Midbrain (tissue), 1 donor: ENCODE results near the gene TLX2.
"Not testable (repeated sequence)": the region's sequence is repeated elsewhere in the genome, so short reads cannot be mapped to it uniquely, and the experiment has no call there.

Experiments used
- DNase-seq: peaks from one replicate; lab custom pipeline; 2025; lab: John Stamatoyannopoulos, UW

Gene TLX2

DNA sequence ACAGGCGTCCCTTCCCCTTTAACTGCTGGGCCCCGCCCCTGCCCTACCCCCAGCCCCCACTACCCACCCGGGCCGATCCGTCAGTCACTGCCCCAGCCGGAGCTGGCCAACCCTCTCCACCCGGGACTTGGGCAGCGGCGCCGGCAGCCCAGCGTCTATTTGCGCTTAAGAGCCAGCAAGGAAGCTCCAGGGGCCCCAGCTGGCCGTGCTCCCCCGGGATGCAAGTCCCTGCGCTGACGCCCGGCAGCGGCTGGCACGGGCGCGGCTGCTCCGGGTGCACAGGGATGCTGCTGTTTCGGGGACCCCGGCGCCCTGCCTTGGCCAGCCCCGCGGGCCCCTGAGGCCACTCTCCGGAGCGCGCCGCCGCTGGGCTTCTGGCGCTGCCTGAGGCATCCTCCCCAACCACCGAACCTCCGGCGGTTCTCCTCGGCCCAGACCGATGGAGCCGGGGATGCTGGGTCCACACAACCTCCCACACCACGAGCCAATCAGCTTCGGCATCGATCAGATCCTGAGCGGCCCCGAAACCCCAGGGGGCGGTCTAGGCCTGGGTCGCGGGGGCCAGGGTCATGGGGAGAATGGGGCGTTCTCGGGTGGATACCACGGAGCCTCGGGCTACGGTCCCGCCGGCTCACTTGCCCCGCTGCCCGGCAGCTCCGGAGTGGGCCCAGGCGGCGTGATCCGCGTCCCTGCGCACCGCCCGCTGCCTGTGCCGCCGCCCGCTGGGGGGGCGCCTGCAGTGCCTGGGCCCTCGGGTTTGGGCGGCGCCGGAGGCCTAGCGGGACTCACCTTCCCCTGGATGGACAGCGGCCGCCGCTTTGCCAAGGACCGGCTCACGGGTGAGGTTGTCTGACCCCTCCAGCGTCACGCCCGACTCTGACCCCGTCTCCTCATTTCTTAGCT is at the start of gene TLX2:
TSS of gene TLX2 (plus strand) at position 83 of the 903 bp plus-strand sequence. CDS start at position 440, 357 bp downstream.
- no peak for DNase-seq

DNA sequence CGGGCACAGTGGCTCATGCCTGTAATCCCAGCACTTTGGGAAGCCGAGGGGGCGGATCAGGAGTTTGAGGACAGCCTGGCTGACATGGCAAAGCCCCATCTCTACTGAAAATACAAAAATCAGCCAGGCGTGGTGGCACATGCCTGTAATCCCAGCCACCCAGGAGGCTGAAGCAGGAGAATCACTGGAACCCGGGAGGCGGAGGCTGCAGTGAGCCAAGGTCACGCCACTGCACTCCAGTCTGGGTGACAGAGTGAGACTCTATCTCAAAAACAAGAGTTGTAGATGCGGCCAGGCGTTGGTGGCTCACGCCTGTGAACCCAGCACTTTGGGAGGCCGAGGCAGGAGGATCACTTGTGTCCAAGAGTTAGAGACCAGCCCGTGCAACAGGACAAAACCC is 43.5 kb upstream of the TLX2 start:
- DNase-seq, result not testable (repeated sequence)

DNA sequence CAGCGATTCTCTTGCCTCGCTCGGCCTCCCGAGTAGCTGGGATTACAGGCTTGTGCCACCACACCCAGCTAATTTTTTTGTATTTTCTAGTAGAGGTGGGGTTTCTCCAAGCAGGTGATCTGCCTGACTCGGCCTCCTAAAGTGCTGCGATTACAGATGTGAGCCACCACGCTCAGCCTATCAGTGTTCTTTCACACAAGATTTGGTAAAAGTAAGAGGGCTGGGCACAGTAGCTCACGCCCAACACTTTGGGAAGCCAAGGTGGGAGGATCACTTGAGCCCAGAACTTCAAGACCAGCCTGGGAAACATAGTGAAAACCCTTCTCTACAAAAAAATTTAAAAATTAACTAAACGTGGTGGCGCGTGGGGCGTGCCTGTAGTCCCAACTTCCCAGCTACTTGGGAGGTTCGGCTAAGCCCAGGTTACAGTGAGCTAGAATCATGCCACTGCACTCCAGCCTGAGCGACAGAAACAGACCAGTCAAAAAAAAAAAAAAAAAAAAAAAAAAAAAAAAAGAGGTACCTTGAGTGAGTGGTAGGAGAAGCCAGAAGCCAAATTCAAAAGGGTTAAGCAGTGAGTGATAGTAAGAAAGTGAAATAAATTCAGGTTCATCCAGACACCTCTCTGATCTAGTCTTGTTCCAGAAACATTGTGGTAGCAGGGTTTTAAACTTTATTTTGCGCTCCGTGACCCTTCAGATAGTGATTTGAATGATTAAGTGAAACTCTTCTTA is 42.8 kb upstream of the TLX2 start:
- no peak for DNase-seq

DNA sequence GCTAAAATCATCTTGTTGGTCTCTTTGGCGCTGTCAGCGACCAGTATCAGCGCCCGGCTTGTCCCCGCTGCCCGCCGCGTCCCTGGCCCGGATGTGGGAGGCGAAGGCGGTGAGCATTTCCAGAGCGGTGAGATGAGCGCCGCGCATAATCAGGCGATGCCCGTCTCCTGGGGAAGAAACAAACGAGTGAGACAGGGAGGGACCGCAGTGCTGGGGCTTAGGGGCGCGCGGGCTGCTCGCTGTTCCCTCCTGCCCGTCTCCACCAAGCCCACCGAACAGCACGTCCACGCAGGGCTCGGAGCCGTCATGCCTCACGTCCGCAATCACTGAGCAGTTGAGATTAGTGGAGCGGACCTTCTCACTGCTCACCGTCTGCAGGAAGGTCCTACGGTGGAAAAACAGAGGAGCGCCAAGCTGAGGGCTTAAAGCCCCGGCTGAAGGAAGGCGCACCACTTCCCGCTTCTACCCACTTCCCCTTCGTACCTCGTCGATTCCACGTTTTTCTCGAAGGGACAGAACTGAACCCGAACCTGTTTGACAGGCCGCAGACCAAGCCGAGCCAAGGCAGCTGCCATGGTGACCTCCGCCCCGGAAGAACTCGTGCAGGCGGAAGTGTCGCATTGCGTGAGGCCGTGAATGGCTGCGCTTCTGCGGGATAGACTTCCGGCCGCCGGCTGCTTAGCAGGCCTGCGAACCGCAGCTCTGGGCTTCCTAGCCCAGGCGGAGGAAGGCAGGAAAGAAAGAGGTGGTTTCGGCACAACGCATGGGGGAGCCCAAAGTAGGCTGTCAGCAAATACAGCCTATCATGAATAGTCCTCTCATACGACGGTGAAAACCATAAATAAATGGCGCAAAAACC is 41.9 kb upstream of the TLX2 start, which contains the start of gene MRPL53:
TSS of gene MRPL53 (minus strand) at position 595 of the 859 bp plus-strand sequence. CDS start at position 575, 20 bp downstream.
- DNase-seq, result peak; percentile 95

DNA sequence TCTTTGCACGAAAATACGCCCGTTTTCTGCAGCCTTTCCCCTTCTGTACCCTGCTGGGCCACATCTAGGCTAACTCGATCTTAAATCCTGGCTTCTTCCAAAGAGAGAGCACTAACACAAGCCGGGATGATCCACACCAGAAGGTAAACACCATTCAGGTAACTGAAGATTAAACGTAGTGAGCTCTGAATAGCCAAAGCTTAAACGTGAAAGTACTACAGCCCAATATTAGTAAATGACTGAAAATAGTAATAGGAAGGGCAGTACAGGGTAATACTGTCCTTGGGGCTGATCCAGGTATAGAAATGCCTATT is 41.3 kb upstream of the TLX2 start:
- DNase-seq, result no peak

DNA sequence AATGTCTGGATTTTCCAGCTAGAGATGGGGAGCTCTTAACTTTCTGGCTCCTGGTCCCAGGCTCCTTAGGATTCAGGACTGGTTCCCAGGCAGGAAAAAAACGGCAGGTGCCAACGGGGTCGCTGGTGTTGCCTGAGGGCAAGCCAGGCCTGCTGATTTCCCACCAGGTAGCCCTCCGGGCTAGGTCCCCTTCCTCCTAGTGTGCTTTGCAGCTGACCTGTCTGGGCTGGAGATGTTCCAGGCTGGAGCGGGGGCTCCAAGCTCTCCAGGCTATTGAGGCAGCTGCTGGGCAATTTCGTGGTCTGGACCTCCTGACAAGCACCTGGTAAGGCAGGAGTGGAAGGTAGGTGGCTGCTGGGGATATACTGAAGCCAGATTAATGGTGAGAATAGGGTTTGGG is 39.8 kb upstream of the TLX2 start:
- no peak for DNase-seq

DNA sequence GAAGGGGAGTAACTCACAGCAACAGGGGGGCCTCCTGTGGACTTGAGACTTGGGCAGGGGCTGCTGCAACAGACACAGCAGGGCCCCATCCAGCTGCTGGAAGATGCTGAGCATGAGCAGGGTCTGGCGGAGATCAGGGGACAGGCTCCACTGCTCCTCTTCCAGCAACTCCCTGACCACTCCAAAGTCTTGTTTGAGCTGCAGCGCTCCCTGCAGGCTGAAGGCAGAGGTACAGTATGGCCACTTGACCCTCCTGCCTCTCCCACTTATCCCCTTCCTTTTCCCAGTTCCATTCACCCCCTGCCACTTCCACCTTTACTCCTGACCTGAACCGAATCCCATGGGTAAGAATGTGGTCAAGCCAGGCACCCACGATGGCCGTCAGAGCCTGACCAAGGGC is 39.4 kb upstream of the TLX2 start:
- no peak for DNase-seq

DNA sequence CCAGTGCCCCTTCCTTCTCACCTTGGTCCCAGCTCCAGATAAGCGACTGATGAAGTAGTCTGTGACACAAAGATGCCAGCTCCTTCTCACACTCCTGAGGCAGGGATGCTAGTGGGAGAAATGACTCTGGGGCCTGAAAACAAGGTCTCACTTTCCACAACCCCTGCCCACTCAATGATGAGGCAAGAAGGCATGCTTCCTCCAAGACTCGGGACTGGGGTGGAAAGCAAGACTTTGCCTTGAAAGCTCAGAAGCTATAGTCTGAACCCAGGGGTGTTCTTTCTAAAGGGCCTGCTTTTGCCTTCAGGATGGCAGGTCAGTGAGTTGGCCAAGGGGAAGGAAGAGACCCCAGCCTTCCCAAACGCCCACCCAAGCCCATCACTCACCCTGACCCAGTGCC is 32.8 kb upstream of the TLX2 start:
- DNase-seq, result no peak

DNA sequence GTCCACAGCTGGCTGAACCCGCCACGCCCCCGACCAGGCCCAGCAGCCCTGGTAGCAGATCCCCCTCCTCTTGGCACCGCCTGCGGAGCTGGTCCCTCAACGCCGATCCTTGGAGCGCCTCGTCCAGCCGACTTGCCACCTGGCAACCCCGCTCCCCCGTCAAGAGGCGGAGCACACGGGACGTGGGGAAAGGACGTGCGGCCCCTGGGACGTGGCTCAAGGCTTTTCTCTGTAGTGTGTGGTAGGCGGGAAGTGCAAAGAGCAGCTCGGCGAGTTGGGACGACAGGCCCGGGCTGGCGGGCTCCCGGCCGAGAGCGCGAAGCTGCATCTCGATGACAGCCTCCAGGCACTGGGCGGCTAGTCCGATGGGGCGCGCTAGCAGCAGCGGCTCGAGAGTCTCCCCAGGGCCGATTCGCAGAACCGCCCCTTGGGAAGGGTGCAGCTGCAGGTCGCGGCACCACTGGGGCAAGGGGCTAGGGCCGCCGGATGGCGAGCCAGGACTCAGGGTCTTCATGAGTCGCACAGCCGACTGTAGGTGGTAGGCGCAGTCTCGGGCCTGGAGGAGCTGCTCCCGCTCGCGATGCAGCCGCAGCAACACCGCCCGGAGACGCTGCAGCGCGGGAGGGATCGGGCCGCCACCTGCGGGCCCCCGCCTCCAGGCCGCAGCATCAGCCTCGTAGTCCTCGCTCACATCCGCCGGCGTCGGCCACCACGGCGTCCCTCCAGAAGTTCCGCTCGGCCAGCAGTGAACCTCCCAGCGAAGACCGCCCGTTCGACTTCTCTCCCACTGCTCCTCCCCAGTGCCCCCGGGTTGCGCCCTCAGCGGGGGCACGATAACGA is 32.1 kb upstream of the TLX2 start:
- DNase-seq, result peak; percentile 76

DNA sequence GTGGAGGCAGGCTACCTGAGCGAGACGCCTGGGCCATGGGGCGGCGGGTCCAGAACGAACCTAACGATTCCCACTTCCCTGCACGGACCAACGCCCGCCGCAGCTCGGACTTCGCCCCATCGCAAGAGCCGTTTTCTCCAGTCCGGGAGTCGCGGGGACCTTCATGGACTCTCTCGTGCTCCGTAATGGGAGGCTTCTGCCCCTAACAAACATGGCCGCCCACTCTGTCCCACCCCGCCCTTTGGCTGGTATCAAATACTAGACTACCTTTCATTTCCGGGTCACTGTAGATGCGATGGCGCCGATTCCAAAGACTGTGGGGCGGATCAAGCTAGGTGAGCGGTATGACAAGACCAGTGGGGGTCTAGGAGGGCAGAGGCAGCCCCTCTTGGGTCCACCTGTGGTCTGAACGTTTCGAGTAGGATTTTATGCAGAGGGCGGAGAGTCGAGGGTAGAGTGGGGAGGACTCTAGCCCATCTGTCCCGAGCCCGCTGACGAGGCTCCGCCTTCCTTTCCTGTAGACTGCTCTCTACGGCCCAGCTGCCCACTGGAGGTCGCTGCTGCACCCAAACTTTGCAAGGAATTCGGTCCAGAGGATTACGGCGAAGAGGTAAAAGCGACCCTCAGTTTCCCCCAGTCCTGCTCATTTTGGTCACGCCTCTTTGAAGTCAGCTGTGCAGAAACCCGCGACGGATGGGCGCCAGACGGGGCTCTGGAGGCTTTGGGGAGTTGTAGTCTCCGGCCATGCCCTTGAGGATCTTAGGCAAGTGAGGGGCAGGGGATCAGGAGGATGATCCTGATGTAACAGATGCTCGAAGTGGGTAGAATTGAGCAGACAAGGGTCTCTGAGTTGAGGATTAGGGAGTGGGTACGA is 31.2 kb upstream of the TLX2 start, which contains the start of the genes CCDC142 and TTC31:
TSS of gene CCDC142 (minus strand) at position 198 of the 874 bp plus-strand sequence. CDS start at position 37, 161 bp downstream.
TSS of gene TTC31 (plus strand) at position 281 of the 874 bp plus-strand sequence. CDS start at position 296, 15 bp downstream.
- peak; percentile 96 for DNase-seq

DNA sequence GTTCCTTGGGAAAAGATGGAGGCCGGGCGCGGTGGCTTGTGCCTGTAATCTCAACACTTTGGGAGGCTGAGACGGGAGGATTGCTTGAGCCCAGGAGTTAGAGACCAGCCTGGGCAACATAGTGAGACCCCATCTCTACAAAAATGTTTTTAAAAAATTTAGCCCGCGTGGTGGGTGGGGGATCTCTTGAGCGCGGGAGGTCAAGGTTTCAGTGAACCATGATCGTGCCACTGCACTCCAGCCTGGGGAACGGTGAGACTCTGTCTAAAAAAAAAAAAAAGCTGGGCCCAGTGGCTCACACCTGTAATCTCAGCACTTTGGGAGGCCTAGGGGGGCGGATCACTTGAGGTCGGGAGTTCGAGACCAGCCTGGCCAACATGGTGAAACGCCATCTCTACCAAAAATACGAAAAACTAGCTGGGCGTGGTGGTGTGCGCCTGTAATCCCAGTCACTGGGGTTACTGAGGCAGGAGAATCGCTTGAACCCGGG is 30.5 kb upstream of the TLX2 start:
- DNase-seq, result not testable (repeated sequence)

DNA sequence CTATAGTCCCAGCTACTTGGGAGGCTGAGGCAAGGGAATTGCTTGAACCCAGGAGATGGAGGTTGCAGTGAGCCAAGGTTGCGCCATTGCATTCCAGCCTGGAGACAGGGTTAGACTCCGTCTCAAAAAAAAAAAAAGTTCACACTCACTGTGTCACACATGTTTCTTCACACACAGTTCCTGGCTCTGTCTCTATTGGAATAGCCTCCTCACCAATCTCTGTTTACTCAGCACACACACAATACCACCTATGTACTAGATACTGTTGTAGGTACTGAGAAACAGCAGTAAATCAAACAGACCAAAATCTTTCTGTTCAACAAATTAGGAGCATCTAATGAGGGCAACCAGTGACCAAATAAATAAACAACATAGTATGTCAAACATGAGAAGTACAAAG is 28.1 kb upstream of the TLX2 start:
- no peak for DNase-seq

DNA sequence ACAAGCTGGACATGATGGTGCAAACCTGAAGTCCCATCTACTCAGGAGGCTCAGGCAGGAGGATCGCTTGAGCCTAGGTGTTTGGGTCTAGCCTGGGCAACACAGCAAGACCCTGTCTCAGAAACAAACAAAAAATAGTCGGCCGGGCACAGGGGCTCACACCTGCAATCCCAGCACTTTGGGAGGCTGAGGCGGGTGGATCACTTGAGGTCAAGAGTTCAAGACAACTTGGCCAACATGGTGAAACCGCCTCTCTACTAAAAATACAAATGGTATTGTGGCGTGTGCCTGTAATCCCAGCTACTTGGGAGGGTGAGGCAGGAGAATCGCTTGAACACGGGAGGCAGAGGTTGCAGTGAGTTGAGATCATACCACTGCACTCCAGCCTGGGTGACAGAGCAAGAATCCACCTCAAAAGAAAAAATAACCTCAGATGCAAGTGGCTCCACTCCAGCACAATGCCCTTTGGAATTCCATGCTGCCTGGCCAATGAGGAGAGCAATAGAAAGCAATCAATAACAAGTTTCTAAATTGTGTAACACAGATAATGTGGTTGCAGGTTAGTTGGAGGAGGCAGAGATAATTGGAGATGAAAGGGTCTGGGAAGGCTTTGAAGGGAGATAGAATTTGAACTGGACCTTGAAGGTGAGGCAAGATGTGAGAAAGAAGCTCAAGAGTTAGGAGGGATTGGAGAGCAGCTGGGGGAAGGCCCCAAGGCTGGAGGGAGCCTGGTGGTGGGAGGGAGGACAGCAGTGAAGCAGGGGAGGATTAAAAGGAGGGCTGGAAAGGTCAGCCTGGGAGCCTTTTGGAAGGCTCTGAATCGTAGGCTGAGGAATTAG is 25.4 kb upstream of the TLX2 start:
- DNase-seq, result no peak

DNA sequence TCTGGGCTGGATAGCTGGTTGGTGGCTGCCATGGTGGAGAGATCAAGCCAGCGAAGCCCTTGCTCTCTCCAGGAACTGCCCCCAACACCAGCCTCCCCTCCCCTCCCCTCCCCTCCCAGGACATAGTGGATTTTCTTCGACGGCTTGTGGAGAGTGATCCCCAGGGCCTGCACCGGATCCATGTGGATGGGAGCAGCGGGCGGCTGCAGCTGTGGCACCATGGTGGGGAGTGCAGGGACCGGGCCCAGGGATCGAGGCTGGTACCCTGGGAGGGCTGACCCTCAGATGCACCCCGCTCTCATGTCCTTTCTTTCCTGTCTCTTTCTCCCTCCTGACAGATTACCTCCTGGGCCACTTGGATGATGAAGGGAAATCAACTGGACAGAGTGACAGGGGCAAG is 24.3 kb upstream of the TLX2 start:
- no peak for DNase-seq

DNA sequence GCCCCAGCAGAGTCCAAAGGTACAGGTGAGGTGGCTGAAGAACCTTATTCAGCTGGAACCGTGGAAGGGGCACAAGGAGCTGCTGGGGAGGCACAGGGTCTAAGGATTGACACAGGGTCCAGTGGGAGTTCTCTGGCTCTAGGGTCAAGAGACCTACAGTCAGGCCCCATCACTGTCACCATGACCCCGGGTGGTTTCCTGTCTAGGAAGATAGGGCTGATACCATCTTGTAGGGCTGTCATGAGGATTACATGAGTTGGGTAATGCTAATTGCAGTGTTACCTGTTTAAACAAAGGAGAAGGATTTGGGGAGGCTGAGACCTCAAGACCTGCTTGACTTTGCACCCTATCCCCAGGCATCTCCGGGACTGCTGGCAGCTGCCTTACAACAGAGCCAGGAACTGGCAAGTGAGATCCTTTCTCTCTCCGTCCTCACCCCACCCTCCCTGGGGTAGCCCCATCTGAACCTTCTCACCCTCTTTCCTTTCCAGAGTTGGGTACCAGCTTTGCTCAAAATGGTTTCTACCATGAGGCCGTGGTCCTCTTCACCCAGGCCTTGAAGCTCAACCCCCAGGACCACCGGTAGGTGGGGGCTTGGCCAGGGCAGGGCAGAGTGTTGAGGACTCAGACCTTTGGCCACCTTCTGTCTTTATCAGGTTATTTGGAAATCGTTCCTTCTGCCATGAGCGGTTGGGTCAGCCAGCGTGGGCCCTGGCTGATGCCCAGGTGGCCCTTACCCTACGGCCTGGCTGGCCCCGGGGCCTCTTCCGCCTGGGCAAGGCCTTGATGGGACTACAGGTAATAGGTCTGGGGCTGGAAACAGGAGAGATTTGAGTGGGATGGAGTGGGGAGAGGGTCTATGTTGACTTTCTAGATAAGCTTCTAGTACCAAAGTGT is 22.4 kb upstream of the TLX2 start:
- no peak for DNase-seq

DNA sequence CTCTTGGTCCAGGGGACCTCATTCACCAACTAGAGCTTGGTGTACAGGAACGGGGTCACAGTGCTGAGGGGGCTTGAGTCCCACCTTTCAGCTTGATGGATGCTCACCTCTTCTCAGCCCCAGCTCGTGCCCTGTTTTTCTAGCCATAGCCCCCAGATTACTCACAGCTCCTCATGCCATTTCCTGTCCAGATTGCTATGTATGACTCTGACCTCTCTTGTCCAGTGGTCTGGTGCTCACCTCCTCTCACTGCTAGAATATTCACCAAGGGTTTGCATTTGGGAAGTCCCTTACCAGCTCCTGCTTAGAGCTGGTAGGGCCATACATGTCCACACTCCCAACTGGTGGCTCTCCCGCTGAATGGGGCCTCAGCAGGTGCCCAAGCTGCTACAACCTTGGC is 20.7 kb upstream of the TLX2 start:
- DNase-seq, result no peak

DNA sequence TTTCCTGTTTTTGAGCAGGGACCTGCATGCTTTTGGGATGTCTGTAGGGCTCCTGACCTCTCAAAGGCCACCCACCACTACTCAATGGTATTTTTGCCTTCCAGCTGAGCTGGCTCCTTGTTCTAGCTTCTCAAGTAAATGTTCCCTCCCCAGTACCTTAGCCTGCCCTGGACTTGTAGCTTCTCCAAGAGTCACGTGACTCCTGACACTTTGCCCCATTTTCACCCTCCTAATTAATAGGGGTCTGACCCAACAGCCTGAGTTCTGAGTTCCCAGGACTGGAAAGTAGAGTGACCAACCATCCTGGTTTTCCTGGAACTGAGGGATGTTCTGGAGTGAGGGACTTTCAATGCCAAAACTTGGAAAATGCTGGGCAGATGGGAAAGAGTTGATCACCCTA is 18.8 kb upstream of the TLX2 start:
- DNase-seq, result no peak
